Breast epithelium (tissue), 4 donors: ENCODE data around the gene CSTF1. TPM values are rescaled to one million over a fixed set of nuclear protein-coding genes. Genes with fewer than 3 reads are reported as not detected.

ENCODE experiments used
- DNase-seq, 2 donors: peaks; one replicate each; pipeline ENCODE4 v3.0.0-alpha.2; 2019; ENCODE audit warnings: low spot score in 2 of 2
- H3K27ac ChIP-seq, 2 donors: fragments of 200-600 bp; sonication (generic) in 1 of 2; one replicate each; pipeline ENCODE4 v1.5.1; 2016 to 2019; ENCODE audit warnings: mild to moderate bottlenecking in 1 of 2
- H3K27me3 ChIP-seq, 2 donors: fragments of 200-600 bp; sonication (generic) in 1 of 2; one replicate each; pipeline versions ENCODE4 v1.5.1 to v1.6.0; 2017 to 2019; ENCODE audit warnings: control low read depth in 1 of 2, mild to moderate bottlenecking in 1 of 2
- H3K36me3 ChIP-seq: fragments of 200-600 bp; one replicate; pipeline ENCODE4 v1.5.1; 2019
- H3K4me1 ChIP-seq, 2 donors: fragments of 200-600 bp; sonication (generic); one replicate each; pipeline ENCODE4 v1.5.1; 2016 to 2019; ENCODE audit warnings: control low read depth in 1 of 2
- H3K4me3 ChIP-seq, 3 donors: fragments of 200-600 bp; sonication (generic); 1 replicate in 2 of 3; 2 replicates in 1 of 3; pipeline ENCODE4 v1.5.1; 2016 to 2019; ENCODE audit warnings: mild to moderate bottlenecking in 3 of 3, moderate library complexity in 2 of 3
- H3K9me3 ChIP-seq, 2 donors: fragments of 200-600 bp; sonication (generic) in 1 of 2; one replicate each; pipeline ENCODE4 v1.5.1; 2016 to 2019; ENCODE audit warnings: control low read depth in 1 of 2
- POLR2A ChIP-seq: fragments of 450-650 bp; IDR thresholded peaks from one replicate; pipeline ENCODE4 v1.6.1; 2016; ENCODE audit warnings: antibody characterized with exemption, mild to moderate bottlenecking, moderate library complexity
- POLR2AphosphoS5 ChIP-seq, 3 donors: sonication (generic); formaldehyde crosslinking; IDR thresholded peaks; one replicate each; pipeline ENCODE4 v1.6.1; 2017; ENCODE audit warnings: antibody characterized with exemption in 3 of 3
- intact Hi-C: fragments of 100-400 bp; cut with DNase I; formaldehyde crosslinking; loops from one replicate; pipeline ENCODE4 v1.15.1; 2023; ENCODE audit warnings: low total_unique reads
- total RNA-seq, 3 donors: library from RNA; depleted of rRNA; stranded (reverse); fragments of >200 nt; gene quantifications; one replicate each; pipeline ENCODE4 v1.1.0, GENCODE V29; 2016
- TF ChIP-seq, protein P1 (sequence below), 3 donors: fragments of 450-650 bp; IDR thresholded peaks; one replicate each; pipeline ENCODE4 v1.5.1; 2016 to 2017; ENCODE audit warnings: antibody characterized with exemption in 3 of 3, mild to moderate bottlenecking in 3 of 3, moderate library complexity in 3 of 3

CSTF1 gene
- total RNA-seq, 3 donors from 2014 or later, result 17.1 to 53.4 (median 35.7) TPM

GRCh38 chr20:56391037-56391436 is 1.4 kb upstream of the CSTF1 start:
- TF ChIP-seq POLR2AphosphoS5 (IDR thresholded peaks at IDR 0.05) (no peak), POLR2A (no peak)
- TF ChIP-seq, protein P1, sequence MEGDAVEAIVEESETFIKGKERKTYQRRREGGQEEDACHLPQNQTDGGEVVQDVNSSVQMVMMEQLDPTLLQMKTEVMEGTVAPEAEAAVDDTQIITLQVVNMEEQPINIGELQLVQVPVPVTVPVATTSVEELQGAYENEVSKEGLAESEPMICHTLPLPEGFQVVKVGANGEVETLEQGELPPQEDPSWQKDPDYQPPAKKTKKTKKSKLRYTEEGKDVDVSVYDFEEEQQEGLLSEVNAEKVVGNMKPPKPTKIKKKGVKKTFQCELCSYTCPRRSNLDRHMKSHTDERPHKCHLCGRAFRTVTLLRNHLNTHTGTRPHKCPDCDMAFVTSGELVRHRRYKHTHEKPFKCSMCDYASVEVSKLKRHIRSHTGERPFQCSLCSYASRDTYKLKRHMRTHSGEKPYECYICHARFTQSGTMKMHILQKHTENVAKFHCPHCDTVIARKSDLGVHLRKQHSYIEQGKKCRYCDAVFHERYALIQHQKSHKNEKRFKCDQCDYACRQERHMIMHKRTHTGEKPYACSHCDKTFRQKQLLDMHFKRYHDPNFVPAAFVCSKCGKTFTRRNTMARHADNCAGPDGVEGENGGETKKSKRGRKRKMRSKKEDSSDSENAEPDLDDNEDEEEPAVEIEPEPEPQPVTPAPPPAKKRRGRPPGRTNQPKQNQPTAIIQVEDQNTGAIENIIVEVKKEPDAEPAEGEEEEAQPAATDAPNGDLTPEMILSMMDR (IDR thresholded peaks at IDR 0.05), result no peak
- DNase-seq, result no peak
- Histone ChIP-seq H3K36me3 (no peaks in the 10 kb centered on the region), H3K4me1 (peaks cover 0 to 24% of the 10 kb centered on the region in 2 donors), H3K4me3 (peak overlapping the region; percentile 77 to 96 (median 85)), H3K9me3 (no peaks in the 10 kb centered on the region), H3K27ac (no peak overlapping the region), H3K27me3 (no peaks in the 10 kb centered on the region)
- intact Hi-C loops, result no loop called here

DNA sequence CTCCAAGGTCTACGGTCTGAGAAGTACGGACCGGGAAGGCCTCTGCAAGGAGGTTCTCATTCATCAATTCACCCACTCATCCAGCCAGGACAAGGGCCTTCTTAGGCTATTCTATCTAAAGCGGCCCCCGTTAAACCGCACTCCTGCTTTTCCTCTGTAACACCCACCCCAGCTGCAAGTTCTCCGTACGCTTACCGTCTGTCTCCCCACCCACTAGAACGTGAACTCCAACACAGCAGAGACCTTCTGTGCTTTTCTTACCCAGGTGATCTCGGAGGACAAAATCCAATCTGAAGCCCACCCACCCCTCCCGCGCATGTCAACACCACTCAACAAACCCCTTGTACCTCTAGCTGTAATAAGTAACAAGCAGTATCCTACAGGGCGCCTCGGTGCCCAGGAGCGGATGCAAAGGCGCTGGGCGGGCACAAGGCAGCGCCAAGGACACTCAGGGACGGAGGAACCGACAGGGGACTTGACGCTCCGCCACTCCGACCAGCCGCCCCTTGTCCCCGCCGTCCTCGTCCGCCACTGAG is 781 bp upstream of the CSTF1 start:
- DNase-seq, result no peak
- Histone ChIP-seq H3K9me3 (no peaks in the 10 kb centered on the region), H3K36me3 (peaks cover under 1% of the 10 kb centered on the region), H3K4me1 (peaks cover 0 to 24% of the 10 kb centered on the region in 2 donors), H3K4me3 (peak overlapping the region; percentile 77 to 96 (median 85)), H3K27me3 (no peaks in the 10 kb centered on the region), H3K27ac (peak overlapping the region; percentile 90 to 96)
- TF ChIP-seq, protein P1 (IDR thresholded peaks at IDR 0.05), result no peak
- TF ChIP-seq POLR2AphosphoS5 (IDR thresholded peaks at IDR 0.05) (no peak), POLR2A (no peak)
- intact Hi-C loops, result no loop called here

DNA sequence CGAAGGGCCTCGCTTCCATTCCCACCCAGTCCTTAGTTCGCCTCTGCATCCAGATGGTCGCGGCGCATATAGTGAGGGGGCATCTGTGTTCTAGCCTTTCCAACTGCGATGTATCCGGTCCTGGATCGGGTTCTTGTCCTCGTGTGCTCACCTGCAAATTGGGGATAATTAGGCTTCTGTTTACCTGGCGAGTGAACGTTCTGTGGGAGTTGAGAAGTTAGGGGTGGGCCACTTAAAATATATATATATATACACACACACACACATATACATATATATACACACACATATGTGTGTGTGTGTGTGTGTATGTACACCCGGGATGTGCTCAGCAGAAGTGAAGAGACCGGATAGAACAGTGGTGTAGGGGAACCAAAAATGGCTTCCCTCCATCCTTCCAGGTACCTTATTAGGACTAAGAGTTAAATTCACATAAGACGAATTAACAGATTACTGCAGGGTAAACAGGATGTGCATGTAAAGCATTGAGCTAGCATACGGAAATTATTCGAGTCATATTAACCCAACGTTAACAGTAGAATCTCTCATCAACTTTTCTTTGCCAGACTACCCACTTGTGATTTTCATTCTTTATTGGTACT is 537 bp downstream of the CSTF1 start:
- H3K27ac ChIP-seq, result peak overlapping the region; percentile 90 to 96
- intact Hi-C loops, result no loop called here
- peaks cover 11% of the 10 kb centered on the region for H3K36me3 ChIP-seq
- peaks cover 0 to 24% of the 10 kb centered on the region in 2 donors for H3K4me1 ChIP-seq
- DNase-seq, result no peak
- H3K4me3 ChIP-seq, result peak overlapping the region; percentile 77 to 96 (median 85)
- H3K27me3 ChIP-seq, result no peaks in the 10 kb centered on the region
- no peaks in the 10 kb centered on the region for H3K9me3 ChIP-seq
- no peak for TF ChIP-seq POLR2A
- TF ChIP-seq POLR2AphosphoS5 (IDR thresholded peaks at IDR 0.05), result no peak
- TF ChIP-seq, protein P1 (IDR thresholded peaks at IDR 0.05), result no peak

DNA sequence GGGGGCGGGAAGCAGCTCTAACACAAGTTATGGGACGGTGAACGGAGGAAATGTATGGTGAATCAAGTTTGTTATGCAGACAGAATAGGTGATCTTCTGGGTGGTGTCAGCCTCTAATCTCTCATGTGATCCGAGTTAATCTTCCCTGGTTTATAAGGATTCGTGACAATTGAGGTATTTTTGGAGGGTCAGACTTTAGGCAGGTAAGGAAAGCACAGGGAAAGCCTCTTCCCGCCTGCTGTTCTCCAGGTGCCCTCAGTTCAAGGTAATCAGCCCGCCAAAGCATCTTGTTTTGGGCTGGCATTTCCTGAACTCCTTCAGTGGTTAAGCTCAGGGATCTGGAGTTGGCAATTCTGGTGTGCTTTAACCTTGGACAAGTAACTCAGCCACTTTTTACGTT is 1.2 kb downstream of the CSTF1 start:
- peak overlapping the region; percentile 77 to 96 (median 85) for H3K4me3 ChIP-seq
- intact Hi-C loops, result no loop called here
- no peak overlapping the region for H3K27ac ChIP-seq
- H3K4me1 ChIP-seq, result peaks cover 0 to 24% of the 10 kb centered on the region in 2 donors
- no peaks in the 10 kb centered on the region for H3K27me3 ChIP-seq
- TF ChIP-seq, protein P1 (IDR thresholded peaks at IDR 0.05), result no peak
- TF ChIP-seq POLR2A (no peak), POLR2AphosphoS5 (IDR thresholded peaks at IDR 0.05) (no peak)
- DNase-seq, result no peak
- no peaks in the 10 kb centered on the region for H3K9me3 ChIP-seq
- peaks cover 11% of the 10 kb centered on the region for H3K36me3 ChIP-seq

- no peak overlapping the region for H3K27ac ChIP-seq
- intact Hi-C loops, result no loop called here
- no peaks in the 10 kb centered on the region for H3K9me3 ChIP-seq
- TF ChIP-seq, protein P1 (IDR thresholded peaks at IDR 0.05), result no peak
- no peak for TF ChIP-seq POLR2AphosphoS5 (IDR thresholded peaks at IDR 0.05)
- no peak for TF ChIP-seq POLR2A
- H3K27me3 ChIP-seq, result no peaks in the 10 kb centered on the region
- DNase-seq, result no peak
- H3K4me1 ChIP-seq, result peaks cover 0 to 24% of the 10 kb centered on the region in 2 donors
- H3K4me3 ChIP-seq, result no peak overlapping the region
- H3K36me3 ChIP-seq, result peaks cover 19% of the 10 kb centered on the region
These were observed 2.7 kb downstream of the CSTF1 start for GRCh38 chr20:56395166-56395565.
